HepG2 (cell line): ENCODE data around the gene OSBPL2. TPM values are rescaled to one million over a fixed set of nuclear protein-coding genes. Genes with fewer than 3 reads are reported as not detected.
A peak's percentile ranks its signal among the peaks of the same experiment; 100 is the strongest.

Experiments
- ATAC-seq: fragments of 200-7000 bp; cut with Tn5 transposase; 3 replicates; pipeline ENCODE4 v1.9.1; 2020; ENCODE audit warnings: mild to moderate bottlenecking, moderate library complexity
- BruUV-seq: library from RNA; stranded (reverse); fragments of 400-500 nt; replicated peaks from 2 replicates; lab custom pipeline; 2021; lab: Mats Ljungman, UMichigan
- CTCF ChIA-PET: fragments of 300-600 bp; formaldehyde crosslinking; extraction: SDS; loops from one replicate; lab custom pipeline; 2021; ENCODE audit warnings: low total read pairs, inconsistent platforms, low intra/inter-chr PET ratio; lab: Yijun Ruan, JAX
- POLR2A ChIA-PET: fragments of 350-600 bp; sonication (Branson Sonifier 250); formaldehyde crosslinking; loops from one replicate; lab custom pipeline; 2020; ENCODE audit warnings: antibody characterized with exemption, inconsistent platforms; lab: Yijun Ruan, JAX
- DNase-seq: peaks from one replicate; pipeline ENCODE4 v3.0.0-alpha.2; 2015; ENCODE audit warnings: low spot score
- FAIRE-seq: peaks from 3 replicates; lab custom pipeline; 2011; peaks lifted over from hg19 to GRCh38; lab: Jason Lieb, UNC
- H2AFZ ChIP-seq: one replicate; pipeline ENCODE4 v1.6.1; 2011; ENCODE audit warnings: low read length, inconsistent platforms
- H3K27ac ChIP-seq: fragments of 300-600 bp; 3 replicates; pipeline ENCODE4 v1.8.0; 2011; ENCODE audit warnings: mixed run types, mild to moderate bottlenecking, mixed read lengths, low read length, inconsistent platforms; ENCODE audit not compliant: insufficient read depth; ENCODE audit errors: extremely low read length
- H3K27me3 ChIP-seq, 2 experiments: fragments of 200-600 bp in 1 of 2; 2 replicates in 1 of 2; 3 replicates in 1 of 2; pipeline versions ENCODE4 v1.6.0 to v1.8.0; 2011; ENCODE audit warnings: low read length in 2 of 2, mild to moderate bottlenecking in 2 of 2, moderate library complexity in 2 of 2, inconsistent platforms in 1 of 2; ENCODE audit not compliant: insufficient read depth in 2 of 2, control insufficient read depth in 1 of 2
- H3K36me3 ChIP-seq, 2 experiments: fragments of 200-600 bp in 1 of 2; replicated peaks in 1 of 2; 2 replicates in 1 of 2; 3 replicates in 1 of 2; pipeline versions ENCODE4 v1.5.1 to v1.8.0; 2011; ENCODE audit warnings: low read length in 2 of 2, inconsistent platforms in 1 of 2; ENCODE audit not compliant: insufficient read depth in 2 of 2, control insufficient read depth in 1 of 2
- H3K4me1 ChIP-seq: 2 replicates; pipeline ENCODE4 v1.5.1; 2012; ENCODE audit warnings: low read length, inconsistent platforms; ENCODE audit not compliant: insufficient read depth
- H3K4me2 ChIP-seq: 2 replicates; pipeline ENCODE4 v1.6.0; 2011; ENCODE audit warnings: low read depth, low read length, inconsistent platforms
- H3K4me3 ChIP-seq, 3 experiments: fragments of 200-600 bp in 1 of 3; sonication (generic), shearing (Covaris generic) in 1 of 3; replicated peaks in 1 of 3; 2 replicates each; pipeline ENCODE4 v1.5.1; 2011 to 2016; ENCODE audit warnings: low read length in 3 of 3, inconsistent platforms in 2 of 3, low read depth in 2 of 3, mild to moderate bottlenecking in 2 of 3, control low read depth in 1 of 3, mixed read lengths in 1 of 3; ENCODE audit not compliant: insufficient read depth in 1 of 3
- H3K79me2 ChIP-seq: one replicate; pipeline ENCODE4 v1.6.1; 2011; ENCODE audit warnings: low read length, inconsistent platforms; ENCODE audit not compliant: insufficient read depth
- H3K9ac ChIP-seq: 2 replicates; pipeline ENCODE4 v1.6.0; 2011; ENCODE audit warnings: mild to moderate bottlenecking, low read depth, low read length, inconsistent platforms; ENCODE audit not compliant: insufficient read depth
- H3K9me3 ChIP-seq: 2 replicates; pipeline ENCODE4 v1.5.1; 2012; ENCODE audit warnings: mild to moderate bottlenecking, low read length
- H4K20me1 ChIP-seq: 2 replicates; pipeline ENCODE4 v1.6.0; 2011; ENCODE audit warnings: inconsistent platforms, mild to moderate bottlenecking, low read length, moderate library complexity; ENCODE audit not compliant: insufficient read depth
- ARID4A ChIP-seq: sonication (generic); formaldehyde crosslinking; IDR thresholded peaks from 2 replicates; pipeline ENCODE4 v1.5.0; 2020; ENCODE audit warnings: mild to moderate bottlenecking, missing genetic modification reagents, borderline replicate concordance
- RORA ChIP-seq: sonication (generic); formaldehyde crosslinking; IDR thresholded peaks from 2 replicates; pipeline ENCODE4 v1.5.0; 2020; ENCODE audit warnings: mild to moderate bottlenecking, missing genetic modification reagents, moderate library complexity
- TRAFD1 ChIP-seq: sonication (generic); formaldehyde crosslinking; IDR thresholded peaks from 2 replicates; pipeline ENCODE4 v1.5.1; 2020; ENCODE audit warnings: missing genetic modification reagents, mild to moderate bottlenecking, borderline replicate concordance
- ZNF207 ChIP-seq: fragments of 450-650 bp; IDR thresholded peaks from 2 replicates; pipeline ENCODE4 v1.6.1; 2016; ENCODE audit warnings: antibody characterized with exemption, borderline replicate concordance
- ZNF503 ChIP-seq: sonication (generic); formaldehyde crosslinking; IDR thresholded peaks from 2 replicates; pipeline ENCODE4 v1.4.0; 2020; ENCODE audit warnings: missing genetic modification reagents
- WGBS: methylation state at CpG from one replicate; pipeline ENCODE4 v1.1.6; 2017; ENCODE audit warnings: low lambda C conversion rate; 5-methylcytosine and 5-hydroxymethylcytosine counted together
- in situ Hi-C: cut with HindIII; loops from 2 replicates; pipeline ENCODE4 v1.10.0; 2017; ENCODE audit warnings: low pct_unique_long_range_greater_than_20kb; ENCODE audit not compliant: extremely low pct_ligation_motif_present
- intact Hi-C: fragments of 100-400 bp; cut with micrococcal nuclease; formaldehyde crosslinking; loops from one replicate; pipeline ENCODE4 v1.10.0; 2022; ENCODE audit not compliant: unreplicated experiment
- polyA plus RNA-seq, 8 experiments: library from polyadenylated mRNA; depleted of rRNA in 3 of 8; stranded (reverse) in 7 of 8; unstranded in 1 of 8; fragments of >200 nt; fragmentation: Illumina TruSeq in 4 of 8; extraction: Trizol in 4 of 8; gene quantifications; 2 replicates each; pipeline versions ENCODE4 v1.2.1 to v1.2.3, GENCODE V29; 2011 to 2016; ENCODE audit warnings: low read depth in 4 of 8, missing spikeins in 1 of 8, mixed read lengths in 1 of 8; ENCODE audit not compliant: insufficient read depth in 1 of 8
- total RNA-seq, 5 experiments: library from RNA; depleted of rRNA; stranded (reverse); fragments of >200 nt; fragmentation: Illumina TruSeq; extraction: Trizol; gene quantifications; 2 replicates each; pipeline ENCODE4 v1.2.3, GENCODE V29; 2016; ENCODE audit warnings: low read depth in 1 of 5
- TF ChIP-seq, protein P1 (sequence below), 2 experiments: fragments of 450-650 bp in 1 of 2; sonication (generic) in 1 of 2; formaldehyde crosslinking in 1 of 2; IDR thresholded peaks; 2 replicates each; pipeline versions ENCODE4 v1.6.1 to v1.8.0; 2016 to 2022; ENCODE audit warnings: antibody characterized with exemption in 1 of 2, mild to moderate bottlenecking in 1 of 2, missing genetic modification reagents in 1 of 2

The OSBPL2 gene
- total and polyA plus RNA-seq, 2 of the 13 experiments (the other 11 are each of a cell fraction or from before 2014, with no cell fraction given) = 18.5 to 37.4 TPM

- intact Hi-C loops = no loop called here
- Histone ChIP-seq H3K9ac (no peak overlapping the region), H2AFZ (no peak overlapping the region), H4K20me1 (no peaks in the 10 kb centered on the region), H3K36me3 (peaks cover 39 to 66% of the 10 kb centered on the region in 2 experiments), H3K27me3 (no peaks in the 10 kb centered on the region), H3K79me2 (no peaks in the 10 kb centered on the region), H3K4me3 (no peak overlapping the region), H3K9me3 (no peaks in the 10 kb centered on the region), H3K4me2 (no peak overlapping the region), H3K4me1 (no peaks in the 10 kb centered on the region), H3K27ac (no peak overlapping the region)
- no TSS peak for BruUV-seq
- FAIRE-seq = no peak
- POLR2A ChIA-PET = no interaction called here
- no peak for ATAC-seq
- WGBS = 76% methylated on average over 9 of the region's 14 CpGs
- no peak for DNase-seq
- in situ Hi-C loops = no loop called here
- CTCF ChIA-PET = no interaction called here
- TF ChIP-seq ZNF207 (no peak), TRAFD1 (CRISPR knock-in tag) (no peak), ZNF503 (CRISPR knock-in tag) (no peak), ARID4A (CRISPR knock-in tag) (0 out of 2 replicates have a peak, but pooled peaks have one; percentile 15), RORA (CRISPR knock-in tag) (no peak)
- TF ChIP-seq, protein P1, sequence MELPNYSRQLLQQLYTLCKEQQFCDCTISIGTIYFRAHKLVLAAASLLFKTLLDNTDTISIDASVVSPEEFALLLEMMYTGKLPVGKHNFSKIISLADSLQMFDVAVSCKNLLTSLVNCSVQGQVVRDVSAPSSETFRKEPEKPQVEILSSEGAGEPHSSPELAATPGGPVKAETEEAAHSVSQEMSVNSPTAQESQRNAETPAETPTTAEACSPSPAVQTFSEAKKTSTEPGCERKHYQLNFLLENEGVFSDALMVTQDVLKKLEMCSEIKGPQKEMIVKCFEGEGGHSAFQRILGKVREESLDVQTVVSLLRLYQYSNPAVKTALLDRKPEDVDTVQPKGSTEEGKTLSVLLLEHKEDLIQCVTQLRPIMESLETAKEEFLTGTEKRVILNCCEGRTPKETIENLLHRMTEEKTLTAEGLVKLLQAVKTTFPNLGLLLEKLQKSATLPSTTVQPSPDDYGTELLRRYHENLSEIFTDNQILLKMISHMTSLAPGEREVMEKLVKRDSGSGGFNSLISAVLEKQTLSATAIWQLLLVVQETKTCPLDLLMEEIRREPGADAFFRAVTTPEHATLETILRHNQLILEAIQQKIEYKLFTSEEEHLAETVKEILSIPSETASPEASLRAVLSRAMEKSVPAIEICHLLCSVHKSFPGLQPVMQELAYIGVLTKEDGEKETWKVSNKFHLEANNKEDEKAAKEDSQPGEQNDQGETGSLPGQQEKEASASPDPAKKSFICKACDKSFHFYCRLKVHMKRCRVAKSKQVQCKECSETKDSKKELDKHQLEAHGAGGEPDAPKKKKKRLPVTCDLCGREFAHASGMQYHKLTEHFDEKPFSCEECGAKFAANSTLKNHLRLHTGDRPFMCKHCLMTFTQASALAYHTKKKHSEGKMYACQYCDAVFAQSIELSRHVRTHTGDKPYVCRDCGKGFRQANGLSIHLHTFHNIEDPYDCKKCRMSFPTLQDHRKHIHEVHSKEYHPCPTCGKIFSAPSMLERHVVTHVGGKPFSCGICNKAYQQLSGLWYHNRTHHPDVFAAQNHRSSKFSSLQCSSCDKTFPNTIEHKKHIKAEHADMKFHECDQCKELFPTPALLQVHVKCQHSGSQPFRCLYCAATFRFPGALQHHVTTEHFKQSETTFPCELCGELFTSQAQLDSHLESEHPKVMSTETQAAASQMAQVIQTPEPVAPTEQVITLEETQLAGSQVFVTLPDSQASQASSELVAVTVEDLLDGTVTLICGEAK (IDR thresholded peaks at IDR 0.05) = no peak
- TF ChIP-seq, protein P1 (CRISPR knock-in tag; IDR thresholded peaks at IDR 0.05) = no peak
Measured at GRCh38 chr20:62289131-62289530, 50.8 kb downstream of the OSBPL2 start.
